DMS 273 (cell line): ENCODE measurements around the gene ZNF326.

Experiments used
- DNase-seq: peaks from one replicate; lab custom pipeline; 2025; ENCODE audit not compliant: unreplicated experiment; lab: John Stamatoyannopoulos, UW

Gene ZNF326

DNA sequence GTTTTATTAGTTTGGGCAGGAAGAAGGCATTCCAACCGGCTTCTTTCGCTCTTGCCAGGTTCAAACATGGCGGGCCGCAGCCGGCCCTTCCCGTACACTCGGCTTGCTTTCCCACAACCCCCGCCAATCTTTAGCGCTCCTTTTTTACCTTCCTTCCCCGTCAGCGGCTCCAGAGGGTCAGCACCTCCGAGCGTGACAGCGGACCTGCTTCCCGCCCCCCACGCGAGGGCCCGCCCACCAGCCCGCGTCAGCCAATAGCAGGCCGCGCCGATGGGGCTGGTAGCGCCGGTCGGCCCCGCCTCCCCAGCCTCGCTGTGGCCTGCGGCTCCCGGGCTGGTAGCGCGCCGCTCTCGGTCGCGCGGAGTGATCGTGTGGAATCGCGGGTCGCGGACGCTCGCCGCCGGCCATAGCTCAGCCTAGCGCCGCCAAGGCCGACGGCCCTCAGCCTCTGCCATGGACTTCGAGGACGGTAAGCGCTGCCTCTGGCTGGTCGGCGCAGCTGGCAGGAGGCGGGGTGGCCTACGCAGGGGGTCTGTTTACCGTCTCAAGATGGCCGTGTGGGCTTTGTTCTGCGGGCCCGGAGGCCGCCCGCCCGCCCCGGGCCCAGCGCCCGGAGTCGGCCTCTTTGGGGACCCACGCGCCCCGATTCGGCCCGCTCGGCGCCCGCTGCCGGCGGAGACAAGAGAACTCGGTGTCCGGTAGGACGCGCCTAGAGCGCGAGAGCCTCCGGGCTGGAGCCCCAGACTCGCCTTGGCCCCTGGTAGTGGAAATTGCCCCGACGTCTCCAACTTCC, at the start of gene ZNF326:
Gene ZNF326, plus strand, starts transcription at position 306 of the 793 bp plus-strand sequence. Its CDS starts 148 bp downstream, at position 454.
- DNase-seq, result peak; percentile 99

GRCh38 chr1:89945852-89946476, 48.9 kb upstream of the ZNF326 start:
- DNase-seq, result peak; percentile 24

DNA sequence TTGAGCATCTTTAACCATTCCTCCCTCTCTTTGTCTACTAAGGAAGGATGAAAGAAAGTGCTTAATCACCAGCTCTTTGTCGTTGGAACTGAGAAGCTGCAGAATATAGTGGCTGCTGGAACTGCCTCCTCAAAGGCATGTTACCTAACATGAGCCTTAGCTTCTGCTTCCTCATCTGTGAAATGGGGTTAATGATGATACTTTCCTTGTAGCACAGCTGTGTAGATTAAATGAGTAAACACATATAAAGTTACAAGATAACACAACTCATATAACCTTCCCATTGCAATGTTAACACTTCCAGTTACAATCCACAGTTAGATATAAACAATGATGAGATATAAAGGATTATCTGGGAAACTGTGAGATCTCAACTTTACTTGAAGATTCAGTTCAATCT, 48.4 kb upstream of the ZNF326 start:
- no peak for DNase-seq

DNA sequence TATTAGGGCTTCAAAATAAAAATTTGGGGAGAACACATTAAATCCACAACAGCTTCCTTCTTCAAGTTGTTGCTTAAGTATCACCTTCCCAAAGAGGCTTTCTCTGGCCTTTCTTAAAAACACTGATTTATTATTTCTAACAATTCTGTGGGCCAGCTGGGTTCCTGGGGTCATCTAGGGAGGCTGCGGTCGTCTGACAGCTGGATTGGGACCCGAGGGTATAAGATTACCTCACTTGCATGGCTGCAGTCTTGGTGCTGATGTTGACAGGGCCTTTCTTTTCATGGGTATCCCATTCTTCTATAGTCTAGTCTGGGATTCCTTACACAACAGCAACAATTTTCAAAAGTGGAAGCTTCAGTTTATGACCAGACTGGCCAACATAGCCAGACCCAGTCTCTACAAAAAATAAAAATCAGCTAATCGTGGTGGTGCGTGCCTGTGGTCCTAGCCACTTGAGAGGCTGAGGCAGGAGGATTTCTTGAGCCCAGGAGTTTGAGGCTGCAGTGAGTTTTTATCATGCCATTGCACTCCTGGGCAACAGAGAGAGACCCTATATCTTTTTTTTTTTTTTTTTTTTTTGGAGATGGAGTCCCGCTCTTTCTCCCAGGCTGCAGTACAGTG, 46.1 kb upstream of the ZNF326 start:
- no peak for DNase-seq

DNA sequence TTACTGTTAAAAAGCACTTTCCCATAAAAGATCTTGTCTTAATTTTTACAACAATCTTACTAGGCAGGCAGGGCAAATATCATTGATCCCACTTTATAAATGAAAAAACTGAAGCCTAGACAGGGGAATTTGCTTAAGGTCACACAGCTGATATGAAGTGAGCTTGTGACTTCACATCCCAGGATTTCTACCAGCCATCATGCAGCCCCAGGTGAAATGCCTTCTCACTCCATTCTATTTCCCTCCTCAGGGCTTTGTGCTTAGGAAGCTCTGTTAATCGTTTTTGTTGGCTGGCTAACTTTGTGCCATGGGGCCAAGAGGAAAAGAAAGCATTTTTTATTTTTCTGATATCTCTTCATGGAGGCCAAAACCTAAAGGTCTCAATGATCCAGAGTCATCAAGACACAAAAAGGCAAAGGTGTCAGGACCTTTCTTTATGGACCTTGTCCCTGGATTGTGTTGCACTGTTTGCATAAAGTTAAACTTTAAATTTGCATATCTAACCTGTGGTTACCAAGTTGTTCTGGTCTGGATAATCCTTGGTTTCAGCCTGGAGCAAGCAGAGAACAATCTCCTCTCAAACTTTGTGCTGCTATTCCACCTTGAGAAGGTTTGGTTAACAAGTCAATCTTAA, 44.8 kb upstream of the ZNF326 start:
- no peak for DNase-seq

DNA sequence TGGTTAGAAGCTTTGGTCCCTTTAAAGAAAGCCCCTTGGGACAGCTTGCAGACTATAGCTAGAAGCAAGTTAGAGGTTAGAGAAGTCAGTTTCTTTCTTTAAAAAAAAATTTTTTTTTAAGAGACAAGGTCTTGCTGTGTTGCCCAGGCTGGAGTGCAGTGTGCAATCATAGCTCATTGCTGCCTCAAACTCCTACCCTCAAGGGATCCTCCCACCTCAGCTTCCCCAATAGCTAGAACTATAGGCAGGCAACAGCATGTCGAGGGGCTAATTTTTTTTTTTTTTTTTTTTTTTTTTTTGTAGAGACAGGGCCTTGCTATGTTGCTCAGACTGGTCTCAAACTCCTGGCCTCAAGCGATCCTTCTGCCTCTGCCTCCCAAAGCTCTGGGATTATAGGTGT, 44.2 kb upstream of the ZNF326 start:
- no peak for DNase-seq

DNA sequence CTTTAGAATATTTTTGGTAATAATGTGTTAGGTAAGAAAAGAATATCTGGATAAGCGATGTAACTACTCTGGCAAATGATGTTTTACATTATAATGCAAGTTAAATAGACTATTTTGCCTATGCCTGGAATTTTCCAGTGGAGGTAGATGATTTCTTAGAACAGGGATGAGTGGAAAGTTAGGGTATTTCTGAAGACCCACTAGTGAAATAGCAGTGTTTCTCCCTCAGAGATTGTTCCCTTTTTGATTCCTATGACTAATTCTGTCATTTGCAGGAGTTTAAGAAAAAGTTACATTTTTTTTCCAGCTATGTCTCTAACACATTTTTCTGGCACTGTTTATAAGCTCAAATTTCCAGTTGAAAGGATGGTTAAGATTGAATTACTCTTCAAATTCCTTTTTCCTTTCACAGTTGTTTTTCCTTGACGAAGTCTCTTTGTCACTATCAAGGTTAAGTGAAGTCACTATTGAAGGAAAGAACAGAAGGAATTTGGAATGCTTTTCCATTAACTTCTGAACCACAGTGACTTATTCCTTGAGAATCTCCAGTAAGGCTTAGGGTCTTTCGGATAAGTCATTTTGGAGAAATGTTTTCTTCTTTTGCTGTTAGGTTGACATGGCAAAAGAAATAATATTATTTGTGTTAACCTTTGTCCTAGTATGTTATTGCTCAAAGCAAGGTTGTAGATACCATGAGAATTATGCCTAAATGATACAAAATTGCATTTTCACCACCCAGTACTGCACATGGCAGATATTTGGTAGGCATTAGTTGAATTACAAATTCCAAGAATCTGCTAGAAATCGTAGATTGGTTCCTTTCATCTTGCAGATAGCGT, 42.9 kb upstream of the ZNF326 start:
- DNase-seq, result no peak

- DNase-seq, result no peak
Measured at GRCh38 chr1:89952605-89953130, 42.2 kb upstream of the ZNF326 start.

DNA sequence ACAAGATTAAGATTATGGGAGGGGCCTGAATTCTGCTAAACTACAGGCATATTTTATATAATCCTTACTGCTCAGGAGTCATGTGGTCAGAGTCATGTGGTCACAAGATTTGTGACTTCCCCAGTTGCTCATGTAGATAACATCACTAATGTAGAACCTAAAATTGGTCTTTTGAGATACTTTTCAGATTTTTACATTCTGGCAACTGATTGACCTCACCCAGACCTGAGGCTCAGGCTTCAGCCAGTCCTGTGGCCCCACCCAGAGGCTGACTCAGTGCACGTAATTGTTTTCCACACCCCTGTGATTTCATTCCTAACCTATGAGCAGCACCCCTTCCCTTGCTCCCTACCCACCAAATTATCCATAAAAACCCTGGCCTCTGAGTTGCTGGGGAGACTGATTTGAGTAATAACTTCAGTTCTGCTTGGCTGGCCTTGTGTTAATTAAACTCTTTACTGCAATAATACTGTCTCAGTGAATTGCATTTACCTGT, 41.7 kb upstream of the ZNF326 start:
- peak; percentile 50 for DNase-seq

DNA sequence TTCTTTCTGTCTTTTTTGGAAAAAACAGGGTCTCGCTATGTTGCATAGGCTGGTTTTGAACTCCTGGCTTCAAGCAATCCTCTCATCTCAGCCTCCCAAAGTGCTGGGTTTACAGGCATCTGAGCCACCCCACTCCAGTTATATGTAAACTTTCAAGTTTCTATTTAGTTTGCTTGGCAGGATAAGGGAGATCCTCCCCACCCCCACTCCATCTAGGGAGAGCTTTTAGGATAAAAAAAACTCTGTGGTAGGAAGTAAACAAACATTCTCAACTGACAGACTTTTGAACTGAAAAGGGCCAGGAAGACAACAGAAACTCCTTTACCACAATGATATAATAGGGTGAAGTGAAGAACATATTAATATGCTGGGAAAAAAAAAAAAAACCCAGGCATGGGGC, 41.0 kb upstream of the ZNF326 start:
- no peak for DNase-seq

- no peak for DNase-seq
Measured at GRCh38 chr1:89954401-89954800, 40.5 kb upstream of the ZNF326 start.

- DNase-seq, result no peak
Measured at GRCh38 chr1:89955311-89956205, 39.4 kb upstream of the ZNF326 start.

GRCh38 chr1:89957107-89957506, 37.8 kb upstream of the ZNF326 start:
- DNase-seq, result no peak

DNA sequence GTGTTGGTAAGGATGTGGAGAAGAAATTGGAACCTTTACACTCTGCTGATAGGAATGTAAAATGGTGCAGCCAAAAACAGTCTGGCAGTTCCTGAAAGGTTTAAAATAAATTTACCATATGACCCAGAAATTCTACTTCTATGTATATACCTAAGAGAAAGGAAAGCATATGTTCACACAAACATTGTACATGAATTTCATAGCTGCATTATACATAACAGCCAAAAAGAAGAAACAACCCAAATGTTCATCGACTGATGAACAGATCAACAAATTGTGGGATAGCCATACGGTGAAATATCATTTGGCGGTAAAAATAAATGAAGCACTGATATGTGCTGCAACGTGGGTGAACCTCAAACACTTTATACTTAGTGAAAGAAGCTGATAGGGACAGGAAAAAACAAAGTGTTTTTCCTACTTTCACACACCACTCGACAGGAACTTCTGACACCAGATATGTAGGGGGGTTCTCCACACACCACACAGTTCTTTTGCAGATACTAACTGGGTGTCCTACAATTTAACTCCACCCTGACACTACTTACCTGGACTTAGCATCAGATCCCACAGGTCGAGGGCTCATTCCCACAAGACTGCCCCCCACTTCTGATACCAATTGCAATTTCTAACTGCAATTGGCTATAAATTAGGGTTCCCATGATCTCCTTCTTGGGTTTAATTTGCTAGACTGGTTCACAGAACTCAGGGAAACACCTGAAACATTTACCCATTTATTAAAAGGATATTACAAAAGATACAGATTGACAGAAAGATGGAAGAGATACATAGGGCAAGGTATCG, 35.9 kb upstream of the ZNF326 start:
- DNase-seq, result no peak

- no peak for DNase-seq
Measured at GRCh38 chr1:89959719-89960118, 35.2 kb upstream of the ZNF326 start.

DNA sequence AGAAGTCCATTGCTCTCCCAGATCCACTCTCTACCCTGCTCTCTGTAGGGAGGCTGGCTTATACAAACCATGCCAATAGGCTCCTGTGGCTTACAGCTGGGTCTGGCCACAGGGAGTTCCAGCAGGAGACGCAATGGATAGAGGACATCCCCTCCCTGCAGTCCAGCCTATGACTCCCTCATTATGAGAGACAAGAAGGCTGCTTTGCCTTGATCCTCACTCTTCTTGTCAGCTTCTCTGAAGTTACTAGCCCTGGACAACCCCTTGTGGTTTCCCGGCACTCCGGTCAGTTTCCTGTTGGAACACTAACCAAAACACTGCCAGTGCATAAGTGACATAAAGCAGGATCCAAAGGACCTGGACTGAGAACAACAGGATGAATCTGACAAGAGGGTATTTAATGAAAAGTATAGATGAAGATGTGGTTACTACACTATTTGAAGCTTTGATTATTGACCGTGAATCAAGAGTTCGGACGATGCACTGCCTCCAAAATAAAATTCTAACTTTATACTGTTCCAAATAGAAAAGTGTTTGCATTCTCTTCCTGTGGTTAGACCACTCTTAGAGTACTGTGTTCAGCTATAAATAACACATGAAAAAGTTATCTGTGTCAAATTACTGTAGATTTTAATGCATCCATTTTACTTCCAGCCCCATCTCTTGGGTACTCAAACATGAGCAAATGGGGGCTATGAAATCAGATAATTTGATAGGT, 32.7 kb upstream of the ZNF326 start:
- DNase-seq, result no peak

GRCh38 chr1:89962742-89963075, 32.2 kb upstream of the ZNF326 start:
- no peak for DNase-seq

DNA sequence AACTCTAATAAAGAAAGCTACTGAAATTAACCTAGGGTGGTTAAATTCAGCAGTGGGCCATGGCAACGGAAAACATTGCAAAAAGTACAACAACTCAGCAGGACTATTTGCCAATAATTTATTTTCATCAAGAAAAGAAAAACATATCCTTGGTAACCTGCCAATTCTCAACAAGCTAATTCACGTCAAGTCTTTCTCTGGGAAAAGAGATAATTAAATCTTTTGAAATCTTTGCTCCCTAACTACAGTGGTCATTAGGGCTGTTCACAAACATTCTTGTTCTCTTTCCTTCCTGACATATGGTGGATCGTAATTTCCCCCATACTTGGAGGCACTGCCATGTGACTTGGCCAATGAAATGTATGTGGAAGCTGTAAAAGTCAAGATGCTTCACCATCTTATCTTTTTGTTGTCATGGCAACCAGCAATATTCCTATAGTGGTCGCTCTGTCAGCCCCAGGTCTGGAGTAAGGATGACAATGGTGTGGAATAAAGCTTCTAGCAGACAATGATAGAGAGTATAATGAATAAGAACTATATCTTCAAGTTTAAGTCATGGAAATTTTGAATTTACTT, 29.6 kb upstream of the ZNF326 start:
- peak; percentile 71 for DNase-seq
